ENCODE data around the gene FGG. TPM values are rescaled to one million over a fixed set of nuclear protein-coding genes. Genes with fewer than 3 reads are reported as not detected.

FGG gene
- total and polyA plus RNA-seq, 10 of the 15 experiments (the other 5 are each of a cell fraction or from before 2014, with no cell fraction given) = 1.8 TPM; not detected in 9

- no peak for FAIRE-seq
These were observed 28.8 kb downstream of the FGG start for GRCh38 chr4:154583677-154584076.

More at GRCh38 chr4:154583677-154584076, 28.8 kb downstream of the FGG start:
- CTCF ChIA-PET = no interaction called here
- no peak overlapping the region for H3K27ac ChIP-seq (ENCODE audit: control insufficient read depth, insufficient read depth)
- no peaks in the 10 kb centered on the region for H3K4me1 ChIP-seq (ENCODE audit: control insufficient read depth, insufficient read depth, low read length)
- H3K9ac ChIP-seq (ENCODE audit: control insufficient read depth, insufficient read depth, low read length) = no peak overlapping the region
- SMC1A ChIA-PET (ENCODE audit: uncharacterized antibody, unreplicated experiment) = no interaction called here
- DNase-seq (ENCODE audit: low read depth, low spot score) (no peak), ATAC-seq (no peak)
- no peaks in the 10 kb centered on the region for H3K79me2 ChIP-seq (ENCODE audit: control insufficient read depth, insufficient read depth, low read length)
- no peaks in the 10 kb centered on the region for H4K20me1 ChIP-seq (ENCODE audit: control insufficient read depth, insufficient read depth)
- no peak overlapping the region for H2AFZ ChIP-seq (ENCODE audit: control insufficient read depth, low read depth, low read length)
- in situ Hi-C loops (cut with MboI) (no loop called here), intact Hi-C loops (cut with micrococcal nuclease; ENCODE audit: unreplicated experiment) (no loop called here)
- RAD21 ChIA-PET (ENCODE audit: unreplicated experiment) = no interaction called here
- no peaks in the 10 kb centered on the region; a peak in 1 of 4 replicates for H3K27me3 ChIP-seq (replicated peaks in 1 of 2; ENCODE audit: control insufficient read depth in 2 of 2, insufficient read depth in 2 of 2, low read length in 1 of 2)
- no TSS peak for BruUV-seq (replicated peaks)
- H3K36me3 ChIP-seq (ENCODE audit: control insufficient read depth in 2 of 2, insufficient read depth in 2 of 2, low read length in 1 of 2) = no peaks in the 10 kb centered on the region
- H3K4me3 ChIP-seq = no peak overlapping the region
- no peak overlapping the region for H3K4me2 ChIP-seq (ENCODE audit: control insufficient read depth, insufficient read depth)
- POLR2A ChIA-PET = no interaction called here
- no peak for TF ChIP-seq CBFB (IDR thresholded peaks at IDR 0.05; ENCODE audit: low read depth)
- no peak for TF ChIP-seq TBL1XR1 (IDR thresholded peaks at IDR 0.05; ENCODE audit: low read depth, low read length)
- TF ChIP-seq ATF7 (IDR thresholded peaks at IDR 0.05; ENCODE audit: low read depth) = no peak
- TF ChIP-seq ZBTB40 (IDR thresholded peaks at IDR 0.05; ENCODE audit: borderline replicate concordance) = no peak
- TF ChIP-seq EED (IDR thresholded peaks at IDR 0.05; ENCODE audit: low read depth) = no peak
- no peak for TF ChIP-seq IKZF2 (IDR thresholded peaks at IDR 0.05)
- no peak for TF ChIP-seq ATF3 (IDR thresholded peaks at IDR 0.05; ENCODE audit: borderline replicate concordance, extremely low read depth, low read depth, low read length)
- no peak for TF ChIP-seq BHLHE40 (IDR thresholded peaks at IDR 0.05; ENCODE audit: borderline replicate concordance in 1 of 2, low read depth in 2 of 2, low read length in 1 of 2)
- TF ChIP-seq SP1 (IDR thresholded peaks at IDR 0.05; ENCODE audit: low read depth, low read length) = no peak
- no peaks in the 10 kb centered on the region for H3K9me3 ChIP-seq (replicated peaks; ENCODE audit: control insufficient read depth, insufficient read depth, low read length)

All from GM12878 (cell line).